HG03460 (cell line): ENCODE data around the gene QTRT2.

Source experiments
- ATAC-seq: cut with Tn5 transposase; IDR thresholded peaks from one replicate; pipeline ENCODE4 v1.9.1; 2021; ENCODE audit not compliant: unreplicated experiment

Gene QTRT2

DNA sequence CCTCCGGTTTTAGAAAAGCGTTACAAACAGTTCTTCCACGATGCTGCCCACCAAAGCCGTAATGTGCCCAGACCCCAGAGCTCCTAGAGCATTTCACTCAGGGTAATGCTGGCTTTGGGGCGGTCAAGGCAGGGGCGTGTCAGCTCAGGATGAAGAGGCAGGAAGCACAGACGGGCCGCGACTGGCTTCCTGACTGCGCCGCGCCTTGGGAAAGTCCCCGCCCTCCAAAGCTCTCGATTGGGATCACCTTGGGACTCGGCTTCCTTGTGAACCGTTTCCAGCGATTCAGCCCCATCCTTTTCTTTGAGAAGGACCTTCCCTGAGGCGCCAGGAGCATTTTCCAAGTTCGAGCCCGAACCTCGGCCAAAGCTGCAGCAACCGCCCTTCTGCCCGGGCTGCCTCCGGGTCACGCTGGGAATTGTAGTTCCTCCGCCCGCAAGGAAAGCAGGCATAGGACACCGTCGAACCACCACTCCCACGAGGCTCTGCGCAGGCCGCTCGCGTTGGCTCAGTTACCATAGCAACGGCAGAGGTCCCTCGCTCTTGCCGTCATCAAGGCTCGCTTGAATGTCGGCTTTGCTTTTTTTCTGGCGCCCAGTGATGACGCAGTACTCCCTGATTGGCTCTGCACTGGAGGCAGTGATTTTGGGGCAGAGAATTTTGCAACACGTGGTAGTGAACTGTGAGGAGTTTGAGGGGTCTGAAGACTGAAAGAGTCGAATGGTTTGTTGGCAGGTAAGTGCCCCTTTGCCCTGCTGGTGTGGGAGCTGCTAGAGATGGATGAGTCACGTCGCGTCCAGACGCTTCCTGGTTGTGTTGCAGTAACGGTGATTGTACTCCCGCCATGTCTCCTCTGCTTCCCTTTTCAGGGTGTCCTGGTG lies at the start of gene QTRT2, which contains the start of gene CCDC191:
Gene QTRT2 (plus strand): TSS at position 608 of the 881 bp plus-strand sequence. CDS start 8,521 bp downstream, outside the sequence.
Gene CCDC191 (minus strand): TSS at position 397 of the 881 bp plus-strand sequence. CDS start 60 bp downstream, at position 337.
- peak; percentile 98 for ATAC-seq

DNA sequence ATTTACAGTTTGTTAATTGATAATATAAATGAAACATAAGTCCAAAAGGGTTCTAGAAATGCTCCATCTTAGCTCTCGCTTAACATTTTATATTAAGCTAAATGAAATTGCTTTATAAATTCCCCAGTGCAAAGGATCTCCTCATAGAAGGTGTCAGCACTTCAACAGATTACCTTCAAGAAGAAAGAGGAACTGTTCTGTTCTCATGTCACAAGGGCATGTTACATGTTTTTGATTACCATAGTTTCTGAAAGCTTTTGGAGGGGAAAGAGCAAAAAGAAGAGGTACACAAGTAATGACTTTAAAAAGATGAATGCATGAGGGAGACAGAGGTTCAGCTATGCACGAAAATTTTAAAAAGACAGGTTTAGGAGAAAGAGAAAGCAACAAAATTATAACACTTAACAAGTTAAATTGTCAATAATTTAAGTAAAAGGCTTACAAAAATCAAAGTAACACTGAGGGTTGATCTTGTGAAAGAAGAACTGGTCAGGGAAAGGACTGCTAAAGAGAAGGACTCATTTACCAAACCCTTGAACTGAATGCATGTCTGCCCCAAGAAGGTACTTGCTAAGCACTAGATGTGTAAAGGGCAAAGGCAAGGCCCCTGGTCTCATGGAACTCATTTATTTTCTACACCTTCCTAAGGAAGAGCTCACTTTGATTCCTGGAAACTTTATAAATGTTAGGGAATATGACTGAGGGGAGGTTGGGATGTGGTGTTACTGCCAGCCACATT lies 45.3 kb upstream of the QTRT2 start:
- peak; percentile 67 for ATAC-seq

DNA sequence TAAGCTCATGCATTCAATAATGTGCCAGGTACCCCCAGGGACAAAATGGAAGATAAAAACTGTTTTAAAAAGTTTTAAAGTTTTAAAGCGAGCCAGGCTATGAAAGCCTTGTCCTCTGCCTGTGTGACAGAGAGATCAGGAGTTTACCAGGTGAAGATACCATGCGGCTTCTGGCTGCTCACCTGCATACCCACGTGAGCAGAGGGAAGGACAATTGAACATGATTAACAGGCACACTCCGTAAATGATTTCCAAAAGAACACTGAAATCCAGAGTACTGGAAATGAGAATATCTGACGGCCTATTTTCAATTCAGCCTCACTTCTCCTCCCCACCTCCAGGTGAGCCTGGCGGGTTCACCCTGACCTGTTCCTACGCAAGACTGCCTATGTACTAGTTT lies 42.3 kb upstream of the QTRT2 start:
- no peak for ATAC-seq

DNA sequence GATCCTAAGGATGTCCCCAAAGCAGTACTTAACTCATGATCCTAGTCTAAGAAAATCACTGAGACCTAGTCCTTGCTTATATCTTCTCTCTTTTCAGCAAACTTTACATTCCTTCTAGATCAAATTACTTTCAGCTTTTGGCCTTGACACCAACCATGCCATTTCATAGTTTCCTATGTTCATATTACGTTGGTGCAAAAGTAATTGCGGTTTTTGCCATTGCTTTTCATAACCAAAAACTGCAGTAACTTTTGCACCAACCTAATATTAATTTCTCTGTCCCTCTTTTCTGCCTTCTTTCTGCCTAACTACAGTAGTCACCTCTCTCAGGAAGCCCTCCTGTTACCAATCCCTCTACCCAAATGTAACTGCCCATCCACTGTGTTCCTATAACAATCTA lies 37.1 kb upstream of the QTRT2 start:
- ATAC-seq, result no peak

DNA sequence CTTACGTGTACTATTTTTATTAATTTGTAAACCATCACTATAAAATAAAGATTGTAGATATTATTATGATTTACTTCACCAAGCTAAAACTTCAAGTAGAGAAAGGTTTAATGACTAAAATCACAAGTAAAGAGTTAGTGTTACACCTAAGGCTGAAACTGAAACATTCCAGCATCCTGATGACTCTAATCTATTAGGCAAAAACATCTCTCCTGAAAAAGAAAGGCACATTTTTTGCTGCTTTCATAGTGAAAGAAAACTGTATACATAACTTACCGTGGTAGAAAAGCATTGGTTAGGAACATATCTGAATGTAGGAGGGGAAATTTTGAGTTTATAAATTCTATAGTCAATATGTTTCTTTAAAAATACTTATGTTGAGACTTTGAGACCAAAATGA lies 35.6 kb upstream of the QTRT2 start:
- ATAC-seq, result no peak

DNA sequence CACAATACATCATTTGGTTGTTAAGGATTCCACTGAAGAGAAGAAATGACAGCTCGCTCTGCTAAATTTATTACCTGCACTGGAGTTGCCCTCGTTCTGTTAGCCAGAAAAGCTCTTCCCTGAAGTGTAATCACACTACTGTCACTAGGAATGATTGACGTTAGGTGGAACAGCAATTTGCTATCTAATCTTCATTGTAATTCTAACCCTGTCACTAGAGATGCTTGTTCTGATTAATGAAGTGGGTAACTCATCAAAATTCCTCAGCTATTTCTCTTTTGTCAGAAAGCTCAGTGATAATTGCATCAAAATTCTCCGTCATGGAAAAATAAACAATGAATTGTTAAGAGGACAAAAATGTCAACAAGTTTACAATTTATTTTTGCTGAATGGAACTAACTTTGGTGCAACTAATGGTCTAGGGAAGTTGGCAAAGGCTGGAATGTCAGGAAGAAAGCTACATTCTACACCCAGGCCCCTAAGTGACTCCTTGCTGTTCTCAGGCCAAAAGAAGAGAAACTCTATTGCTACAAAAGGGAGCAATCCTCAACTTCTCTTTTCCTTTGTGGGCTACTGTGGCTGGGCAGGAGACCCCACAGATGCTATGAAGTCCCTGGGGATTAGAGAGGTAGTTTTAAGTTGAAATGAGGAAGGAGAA lies 34.3 kb upstream of the QTRT2 start:
- no peak for ATAC-seq

DNA sequence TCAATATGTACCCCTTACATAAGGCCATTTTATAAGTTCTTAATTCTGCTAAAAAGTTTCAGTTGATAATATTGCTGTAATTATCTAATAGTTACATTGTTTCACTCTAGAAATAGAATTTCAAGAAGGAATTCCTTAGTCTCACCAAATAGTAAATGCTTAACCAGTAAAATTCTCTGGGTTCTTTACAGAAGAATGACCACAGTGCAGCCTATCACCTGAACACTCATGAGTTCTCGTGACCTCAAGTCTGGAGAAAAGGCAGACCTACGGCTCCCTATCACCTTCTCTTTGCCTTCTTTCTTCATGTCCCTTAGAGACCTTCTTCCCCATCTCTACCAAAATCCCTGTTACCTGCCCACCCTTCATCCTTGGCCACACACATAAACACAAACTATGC lies 31.1 kb upstream of the QTRT2 start:
- ATAC-seq, result no peak

DNA sequence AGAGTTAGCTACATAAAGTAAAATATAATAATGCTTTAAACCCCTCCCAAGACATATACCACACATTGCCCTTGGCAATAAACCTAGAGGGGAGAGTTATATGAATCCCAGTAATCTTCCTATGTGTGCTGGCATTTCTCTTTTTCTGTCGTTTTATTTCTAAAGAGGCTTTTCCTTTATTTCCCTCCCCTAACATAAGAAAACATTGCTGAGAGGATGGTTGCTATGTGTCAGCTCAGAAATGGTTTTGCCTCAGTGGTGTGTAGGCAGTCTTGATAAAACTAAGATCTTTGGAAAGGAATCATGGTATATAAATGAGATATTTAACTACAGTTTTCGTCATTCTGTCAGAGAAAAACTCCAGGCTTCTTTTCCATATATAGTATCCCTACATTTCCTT lies 30.2 kb upstream of the QTRT2 start:
- ATAC-seq, result no peak

DNA sequence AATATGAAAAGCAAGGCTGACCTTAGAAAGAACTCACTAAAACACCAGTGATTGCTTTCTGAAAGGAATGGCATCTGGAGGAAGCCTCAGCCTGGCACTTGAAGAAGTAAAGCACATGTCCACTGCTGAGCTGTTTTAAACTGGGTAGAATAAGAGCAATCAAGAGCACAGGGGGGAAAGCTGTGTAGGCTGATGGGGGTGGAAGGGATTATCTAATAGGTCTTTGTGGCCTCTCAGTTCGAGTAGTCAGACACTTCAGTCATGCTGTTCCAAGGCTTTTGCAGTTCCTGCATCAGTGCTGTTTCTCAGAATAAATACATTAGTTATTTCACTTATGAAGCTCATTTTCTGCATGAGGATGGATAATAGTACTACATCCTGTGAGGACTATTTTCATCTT lies 22.8 kb upstream of the QTRT2 start:
- ATAC-seq, result no peak

DNA sequence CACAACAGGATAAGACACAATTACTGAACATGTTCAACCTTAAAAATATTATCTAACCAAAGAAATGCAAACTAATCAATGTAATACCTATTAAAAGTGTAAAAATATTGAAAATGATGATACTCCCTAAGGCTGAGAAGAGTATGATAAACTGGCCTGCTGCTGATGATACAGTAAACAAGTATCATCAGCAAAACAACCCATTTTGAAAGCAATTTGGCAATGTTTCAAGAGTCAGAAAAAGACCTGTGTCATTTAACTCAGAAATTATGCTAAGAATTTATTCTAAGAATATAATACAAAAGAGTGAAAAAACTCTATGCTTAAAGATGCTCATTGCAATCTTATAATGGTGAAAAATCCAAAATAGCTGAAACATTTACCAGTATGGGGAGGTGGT lies 22.3 kb upstream of the QTRT2 start:
- no peak for ATAC-seq

DNA sequence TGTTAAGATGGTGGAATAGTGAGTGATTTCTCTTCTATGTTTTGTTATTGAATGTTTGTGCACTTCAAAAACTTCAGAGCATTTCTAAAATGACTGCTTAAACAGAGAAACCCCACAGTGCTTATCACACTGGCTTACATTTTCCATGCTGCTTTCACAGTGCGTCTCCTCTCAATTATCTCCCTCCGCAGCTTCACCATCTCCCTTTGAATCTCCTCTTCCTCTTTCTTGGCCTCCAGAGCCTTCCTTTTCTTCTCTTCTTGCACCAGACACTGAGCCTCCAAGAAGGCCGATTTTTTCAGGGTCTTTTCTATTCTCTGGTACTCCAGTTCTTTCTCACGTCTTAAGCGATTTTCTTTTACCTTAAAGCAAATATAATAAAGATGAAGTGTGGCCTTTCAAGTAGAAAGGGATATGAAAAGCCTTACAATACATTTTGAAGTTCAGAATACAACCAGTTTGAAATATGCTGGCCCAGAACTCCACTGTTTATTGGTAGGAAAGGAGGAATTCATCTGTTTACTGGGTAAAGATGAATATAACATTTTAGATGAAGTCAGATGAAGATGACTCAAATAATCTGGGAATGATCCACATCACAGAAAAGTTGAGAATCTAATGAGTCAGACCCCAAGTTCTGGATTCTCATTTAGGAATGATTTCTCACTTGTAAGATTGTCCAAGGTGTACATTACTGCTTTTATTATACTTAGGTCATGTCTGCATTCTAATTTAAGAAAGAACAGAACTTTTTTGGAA lies 21.6 kb upstream of the QTRT2 start:
- no peak for ATAC-seq

DNA sequence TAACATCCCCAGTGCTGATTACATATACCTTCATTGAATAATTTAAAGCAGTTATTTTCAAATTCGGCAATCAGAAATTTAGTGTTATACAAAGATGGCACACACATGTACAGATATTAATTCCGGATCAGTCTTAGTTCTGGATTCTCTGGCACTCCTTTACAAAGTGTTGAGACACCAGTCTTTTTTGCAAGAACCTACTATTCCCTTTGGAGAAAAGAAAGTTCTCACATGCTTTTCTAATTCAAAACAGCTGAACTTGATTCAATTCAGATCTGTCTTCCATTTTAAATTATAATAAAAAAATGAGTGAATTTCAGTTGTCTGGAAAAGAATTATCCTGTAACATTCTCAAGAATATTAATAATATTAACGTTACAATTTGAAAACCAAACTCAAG lies 20.6 kb upstream of the QTRT2 start:
- no peak for ATAC-seq

DNA sequence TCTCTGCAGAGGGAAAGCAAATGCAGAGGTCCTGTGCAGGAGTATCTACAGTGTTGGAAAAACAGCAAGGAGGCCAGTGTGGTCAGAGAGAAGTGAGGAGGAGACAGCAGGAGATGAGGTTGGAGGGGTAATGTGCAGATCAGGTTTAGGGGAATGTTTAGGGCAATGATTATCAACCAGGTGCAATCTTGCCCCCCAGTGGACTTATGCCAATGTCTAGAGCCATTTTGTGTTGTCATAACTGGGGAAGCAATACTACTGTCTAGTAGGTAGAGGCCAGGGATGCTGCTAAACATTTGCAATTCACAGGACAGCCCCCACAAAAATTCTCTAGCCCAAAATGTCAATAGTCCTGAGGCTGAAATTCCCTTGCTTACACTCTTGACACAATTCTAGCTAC lies 13.3 kb upstream of the QTRT2 start:
- ATAC-seq, result no peak

DNA sequence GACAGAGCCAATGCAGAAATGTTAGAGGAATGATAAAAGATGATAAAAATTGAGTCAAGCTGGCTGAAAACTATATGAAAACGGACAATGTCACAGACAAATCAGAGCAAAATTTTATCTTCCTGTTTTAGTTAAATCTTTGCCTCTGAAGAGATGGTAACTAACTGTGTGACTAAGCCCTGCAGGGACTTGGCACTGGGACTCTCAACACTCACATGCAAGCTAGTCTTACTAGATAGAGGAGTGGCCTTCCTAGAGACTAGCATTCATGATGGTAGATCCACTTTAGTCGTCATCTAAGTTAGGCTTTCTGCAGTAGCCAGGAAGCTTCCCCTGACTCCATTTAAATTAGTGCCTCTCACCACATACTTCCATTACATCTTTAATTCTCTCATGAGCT lies 4.3 kb upstream of the QTRT2 start:
- ATAC-seq, result no peak

DNA sequence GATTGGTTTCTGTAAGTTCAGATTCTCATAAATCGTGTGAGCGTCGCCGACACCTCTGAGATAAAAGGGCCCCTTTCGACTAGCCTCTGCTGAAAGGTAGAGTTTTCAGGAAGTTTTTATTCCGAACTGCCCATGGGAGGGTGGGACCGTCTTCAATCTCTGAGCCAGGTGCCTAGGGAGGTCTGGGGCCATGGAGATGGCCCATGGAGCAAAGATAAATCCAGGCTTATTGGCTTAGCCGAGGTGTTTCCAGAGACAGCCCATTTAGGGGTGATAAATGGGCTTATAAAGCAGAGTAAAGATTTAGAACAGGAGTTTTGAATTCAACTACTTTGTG lies 442 bp downstream of the QTRT2 start:
- peak; percentile 14 for ATAC-seq

DNA sequence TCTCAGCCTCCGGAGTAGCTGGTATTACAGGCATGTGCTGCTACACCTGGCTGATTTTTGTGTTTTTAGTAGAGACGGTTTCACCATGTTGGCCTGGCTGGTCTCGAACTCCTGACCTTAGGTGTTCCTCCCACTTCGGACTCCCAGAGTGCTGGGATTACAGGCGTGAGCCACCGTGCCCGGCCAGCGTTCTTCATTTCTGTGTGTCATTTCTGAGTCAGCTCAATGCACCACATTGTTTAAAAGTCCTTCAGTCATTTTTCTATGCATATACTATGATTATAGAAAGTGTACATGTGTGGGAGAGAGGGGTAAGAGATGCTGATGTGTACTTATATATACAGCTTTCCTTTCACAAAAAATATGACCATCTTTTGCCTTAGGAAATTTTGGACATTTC lies 2.1 kb downstream of the QTRT2 start:
- ATAC-seq, result no peak

DNA sequence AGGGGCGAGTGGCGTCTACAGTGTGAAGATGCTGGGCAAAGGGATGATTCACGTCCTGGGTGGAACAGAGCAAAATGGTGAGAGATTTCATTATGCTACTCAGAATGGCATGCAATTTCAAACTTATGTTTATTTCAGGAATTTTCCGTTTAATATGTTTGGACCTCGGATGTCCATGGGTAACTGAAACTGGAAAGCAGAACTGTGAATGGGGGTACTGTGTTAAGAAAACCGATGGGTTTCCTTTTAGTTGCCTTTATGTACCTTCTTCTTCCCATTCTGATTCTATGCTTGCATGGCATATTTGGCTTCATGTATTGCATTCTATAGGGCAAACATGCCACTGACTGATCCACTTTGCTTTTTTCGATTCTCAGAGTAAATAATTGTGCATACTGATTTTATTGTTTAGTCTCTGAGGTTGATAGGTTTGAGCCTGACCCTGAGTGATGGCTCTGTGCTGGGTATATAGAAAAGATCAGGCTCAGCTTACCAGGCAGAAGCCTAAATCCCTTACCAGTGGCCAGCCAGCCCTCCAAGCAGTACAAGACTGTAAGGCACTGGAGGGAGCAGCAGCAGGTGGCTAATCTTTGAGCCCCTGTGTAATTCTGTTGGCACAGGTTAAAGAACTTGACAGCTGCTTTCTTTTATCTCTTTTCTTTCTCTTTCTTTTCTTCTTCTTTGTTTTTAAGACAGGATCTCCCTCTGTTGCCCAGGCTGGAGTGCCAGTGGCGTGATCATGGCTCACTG lies 4.5 kb downstream of the QTRT2 start:
- no peak for ATAC-seq

DNA sequence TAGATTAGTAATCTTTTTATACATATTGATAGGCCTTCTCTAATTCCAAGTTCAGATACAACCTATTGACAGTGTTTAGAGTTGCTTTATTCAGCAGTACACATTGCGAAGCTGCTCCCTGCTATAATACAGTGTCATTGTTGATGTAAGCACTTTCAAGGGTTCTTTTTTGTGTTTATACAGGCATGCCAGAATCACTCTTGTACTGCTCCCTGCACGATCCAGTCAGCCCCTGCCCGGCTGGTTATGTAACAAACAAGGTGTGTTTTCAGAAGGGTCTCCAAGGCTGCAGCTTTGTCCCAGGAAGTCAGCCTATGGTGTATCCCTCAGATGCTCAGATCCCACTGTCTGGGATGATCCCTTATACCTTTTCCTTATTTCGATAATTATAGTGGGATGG lies 11.3 kb downstream of the QTRT2 start:
- ATAC-seq, result no peak

DNA sequence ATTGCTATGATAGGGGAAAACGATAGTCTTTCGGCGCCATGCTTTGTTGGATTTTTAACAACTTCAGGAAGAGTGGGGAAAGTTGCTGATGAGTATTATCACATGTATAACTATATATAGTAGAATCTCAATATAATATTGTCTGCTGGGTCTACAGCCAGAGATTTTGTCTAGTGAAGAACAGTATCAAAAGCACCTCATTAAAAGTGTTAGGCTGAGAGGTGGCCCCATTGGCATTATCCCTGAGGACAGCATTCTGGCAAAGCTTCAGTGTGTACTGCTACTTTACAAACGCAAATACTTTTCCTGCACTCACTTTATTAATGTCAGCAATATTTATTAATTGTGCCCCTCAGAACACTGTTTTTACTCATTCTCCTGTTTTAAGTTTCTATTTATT lies 11.8 kb downstream of the QTRT2 start:
- no peak for ATAC-seq

DNA sequence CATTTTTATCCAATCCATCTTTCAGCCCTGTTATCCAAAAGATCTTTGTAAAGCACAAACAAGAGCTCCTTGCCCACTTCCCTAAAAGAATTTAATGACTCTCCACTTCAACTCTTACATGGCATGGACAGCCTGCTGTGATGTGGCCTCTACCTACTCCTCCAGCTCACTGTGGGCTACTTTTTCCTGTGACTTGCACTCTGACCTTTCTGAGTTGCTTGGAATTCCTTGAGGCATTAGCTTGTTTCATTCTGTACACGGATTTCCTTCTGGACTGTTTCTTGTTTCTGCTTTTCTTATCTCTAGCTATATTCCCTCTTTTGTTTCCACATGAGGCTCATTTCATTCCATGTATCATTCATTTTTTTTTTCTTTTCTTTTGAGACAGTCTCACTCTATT lies 15.2 kb downstream of the QTRT2 start:
- ATAC-seq, result no peak
